ENCODE data around the gene L3MBTL2. TPM values are rescaled to one million over a fixed set of nuclear protein-coding genes. Genes with fewer than 3 reads are reported as not detected.

The L3MBTL2 gene
- polyA plus RNA-seq, 3 donors: 13.6 to 15.2 (median 14.0) TPM

- H3K27me3 ChIP-seq (ENCODE audit: control insufficient read depth in 2 of 2, insufficient read depth in 2 of 2, low read length in 2 of 2): no peaks in the 10 kb centered on the region
- 58% methylated on average over 5 of the region's 13 CpGs for WGBS (ENCODE audit: insufficient coverage)
- peak overlapping the region; percentile 70 for H3K4me2 ChIP-seq (replicated peaks; ENCODE audit: extremely low read depth, low read length, poor library complexity, severe bottlenecking)
- H3K9me3 Mint-ChIP-seq: peaks cover 0 to 7% (median 5%) of the 10 kb centered on the region in 7 donors
- DNase-seq: peak in 1 of 3 donors; percentile 31
- H4K20me1 ChIP-seq (ENCODE audit: insufficient read depth, low read length): no peaks in the 10 kb centered on the region
- peak overlapping the region; percentile 72 to 86 for H3K4me3 Mint-ChIP-seq
- peaks cover 0 to 4% (median 0%) of the 10 kb centered on the region in 3 donors for H3K27me3 Mint-ChIP-seq (ENCODE audit: low read depth in 3 of 3)
- no peaks in the 10 kb centered on the region for H3K79me2 ChIP-seq (ENCODE audit: insufficient read depth, low read length)
- intact Hi-C loops (cut with micrococcal nuclease): no loop called here
- H3K9ac ChIP-seq (ENCODE audit: insufficient read depth, low read length, poor library complexity, severe bottlenecking): peak overlapping the region; percentile 53
- peak overlapping the region; percentile 77 to 84 for H3K27ac ChIP-seq (ENCODE audit: low read depth in 1 of 2, low read length in 2 of 2)
- peaks cover 51 to 76% of the 10 kb centered on the region in 2 donors for H3K36me3 Mint-ChIP-seq
- TF ChIP-seq CTCF (IDR thresholded peaks at IDR 0.05): no peak
- peaks cover 28% of the 10 kb centered on the region in 2 donors for H3K4me1 ChIP-seq (ENCODE audit: control insufficient read depth in 1 of 2, insufficient read depth in 2 of 2, low read length in 2 of 2)
- H2AFZ ChIP-seq (ENCODE audit: insufficient read depth, low read depth, low read length, poor library complexity, severe bottlenecking): peak overlapping the region; percentile 79
- peak overlapping the region; percentile 79 to 97 (median 94) for H3K27ac Mint-ChIP-seq
- H3K36me3 ChIP-seq (replicated peaks in 1 of 2; ENCODE audit: control insufficient read depth in 1 of 2, insufficient read depth in 2 of 2, low read length in 2 of 2): peaks cover 29 to 71% of the 10 kb centered on the region in 2 donors
- H3K9me3 ChIP-seq (replicated peaks in 1 of 2; ENCODE audit: control insufficient read depth in 1 of 2, insufficient read depth in 1 of 2, low read length in 2 of 2): no peaks in the 10 kb centered on the region
- peaks cover 27% of the 10 kb centered on the region for H3K4me1 Mint-ChIP-seq
- peak overlapping the region in 2 of 3 experiments; percentile 30 to 62 for H3K4me3 ChIP-seq (replicated peaks in 1 of 3; ENCODE audit: low read depth in 2 of 3, low read length in 3 of 3)
Observed at GRCh38 chr22:41216984-41217383, 11.9 kb downstream of the L3MBTL2 start.

- no peaks in the 10 kb centered on the region for H3K79me2 ChIP-seq (ENCODE audit: insufficient read depth, low read length)
- peak overlapping the region; percentile 79 for H2AFZ ChIP-seq (ENCODE audit: insufficient read depth, low read depth, low read length, poor library complexity, severe bottlenecking)
- peak overlapping the region; percentile 79 to 97 (median 94) for H3K27ac Mint-ChIP-seq
- H3K27me3 ChIP-seq (ENCODE audit: control insufficient read depth in 2 of 2, insufficient read depth in 2 of 2, low read length in 2 of 2): no peaks in the 10 kb centered on the region
- H3K4me2 ChIP-seq (replicated peaks; ENCODE audit: extremely low read depth, low read length, poor library complexity, severe bottlenecking): peak overlapping the region; percentile 70
- DNase-seq: peak; percentile 87 to 95 (median 89)
- peaks cover 50 to 76% of the 10 kb centered on the region in 2 donors for H3K36me3 Mint-ChIP-seq
- peaks cover 0 to 7% (median 5%) of the 10 kb centered on the region in 7 donors for H3K9me3 Mint-ChIP-seq
- H3K27ac ChIP-seq (ENCODE audit: low read depth in 1 of 2, low read length in 2 of 2): peak overlapping the region; percentile 77 to 84
- H3K4me3 ChIP-seq (replicated peaks in 1 of 3; ENCODE audit: low read depth in 2 of 3, low read length in 3 of 3): peak overlapping the region; percentile 13 to 62 (median 30)
- no peaks in the 10 kb centered on the region for H4K20me1 ChIP-seq (ENCODE audit: insufficient read depth, low read length)
- H3K9me3 ChIP-seq (replicated peaks in 1 of 2; ENCODE audit: control insufficient read depth in 1 of 2, insufficient read depth in 1 of 2, low read length in 2 of 2): no peaks in the 10 kb centered on the region
- peaks cover 28% of the 10 kb centered on the region in 2 donors for H3K4me1 ChIP-seq (ENCODE audit: control insufficient read depth in 1 of 2, insufficient read depth in 2 of 2, low read length in 2 of 2)
- intact Hi-C loops (cut with micrococcal nuclease): no loop called here
- WGBS (ENCODE audit: insufficient coverage): 0% methylated on average over 6 of the region's 16 CpGs
- peaks cover 0 to 3% (median 0%) of the 10 kb centered on the region in 3 donors for H3K27me3 Mint-ChIP-seq (ENCODE audit: low read depth in 3 of 3)
- H3K36me3 ChIP-seq (replicated peaks in 1 of 2; ENCODE audit: control insufficient read depth in 1 of 2, insufficient read depth in 2 of 2, low read length in 2 of 2): peaks cover 32 to 71% of the 10 kb centered on the region in 2 donors
- peak overlapping the region; percentile 72 to 86 for H3K4me3 Mint-ChIP-seq
- H3K4me1 Mint-ChIP-seq: peaks cover 27% of the 10 kb centered on the region
- no peak for TF ChIP-seq CTCF (IDR thresholded peaks at IDR 0.05)
- H3K9ac ChIP-seq (ENCODE audit: insufficient read depth, low read length, poor library complexity, severe bottlenecking): peak overlapping the region; percentile 53
Observed at GRCh38 chr22:41217553-41218157, 12.5 kb downstream of the L3MBTL2 start.

All from CD14-positive monocyte (primary cell).